HG03457 (cell line): ENCODE results near the gene UBAC2.
"Not testable (repeated sequence)": the region's sequence is repeated elsewhere in the genome, so short reads cannot be mapped to it uniquely, and the experiment has no call there.

Experiments used
- ATAC-seq: cut with Tn5 transposase; IDR thresholded peaks from one replicate; pipeline ENCODE4 v1.9.1; 2021; ENCODE audit warnings: moderate number of reproducible peaks; ENCODE audit not compliant: unreplicated experiment

Gene UBAC2

GRCh38 chr13:99231721-99232120 lies 31.1 kb downstream of the UBAC2 start:
- ATAC-seq = peak; percentile 25

- ATAC-seq = peak; percentile 70
Measured at GRCh38 chr13:99237981-99238662, 37.5 kb downstream of the UBAC2 start.

- no peak for ATAC-seq
Measured at GRCh38 chr13:99246100-99246499, 45.4 kb downstream of the UBAC2 start.

GRCh38 chr13:99249178-99249577 lies 48.5 kb downstream of the UBAC2 start:
- not testable (repeated sequence) for ATAC-seq

- ATAC-seq = not testable (repeated sequence)
Measured at GRCh38 chr13:99249606-99250005, 49.0 kb downstream of the UBAC2 start.

- ATAC-seq = no peak
Measured at GRCh38 chr13:99250982-99251825, 50.5 kb downstream of the UBAC2 start.

- no peak for ATAC-seq
Measured at GRCh38 chr13:99251921-99252320, 51.3 kb downstream of the UBAC2 start.

GRCh38 chr13:99254830-99255229 lies 54.2 kb downstream of the UBAC2 start:
- ATAC-seq = no peak

- ATAC-seq = no peak
Measured at GRCh38 chr13:99255271-99255670, 54.6 kb downstream of the UBAC2 start.

GRCh38 chr13:99256283-99256682 lies 55.6 kb downstream of the UBAC2 start:
- ATAC-seq = no peak

- no peak for ATAC-seq
Measured at GRCh38 chr13:99256709-99257108, 56.1 kb downstream of the UBAC2 start.

- no peak for ATAC-seq
Measured at GRCh38 chr13:99257291-99257690, 56.6 kb downstream of the UBAC2 start.

- peak; percentile 70 for ATAC-seq
Measured at GRCh38 chr13:99258210-99258860, 57.7 kb downstream of the UBAC2 start, which contains the start of gene GPR18. GPR18 (minus strand) TSS chr13:99258379; CDS start chr13:99255872, 2,507 bp downstream.

GRCh38 chr13:99258946-99259345 lies 58.3 kb downstream of the UBAC2 start:
- ATAC-seq = peak; percentile 35

- no peak for ATAC-seq
Measured at GRCh38 chr13:99260216-99260615, 59.6 kb downstream of the UBAC2 start.

- ATAC-seq = no peak
Measured at GRCh38 chr13:99261059-99261458, 60.4 kb downstream of the UBAC2 start.

GRCh38 chr13:99263126-99263785 lies 62.6 kb downstream of the UBAC2 start:
- ATAC-seq = no peak

GRCh38 chr13:99264051-99264450 lies 63.4 kb downstream of the UBAC2 start:
- ATAC-seq = no peak

- ATAC-seq = no peak
Measured at GRCh38 chr13:99265162-99265800, 64.6 kb downstream of the UBAC2 start.

- ATAC-seq = no peak
Measured at GRCh38 chr13:99265821-99266426, 65.3 kb downstream of the UBAC2 start.
